ENCODE results near the gene RPS6KA3. TPM values are rescaled to one million over a fixed set of nuclear protein-coding genes. Genes with fewer than 3 reads are reported as not detected.

The RPS6KA3 gene
- total and polyA plus RNA-seq, 9 of the 15 experiments (the other 6 are each of a cell fraction or from before 2014, with no cell fraction given), result 10.9 to 61.9 (median 37.4) TPM

GRCh38 chrX:20135944-20136343 lies 130.8 kb downstream of the RPS6KA3 start:
- CTCF ChIA-PET (ENCODE audit: low intra/inter-chr PET ratio), result no interaction called here
- Histone ChIP-seq H3K9ac (ENCODE audit: insufficient read depth in 1 of 2, low read depth in 2 of 2, low read length in 2 of 2) (no peak overlapping the region), H3K79me2 (ENCODE audit: control insufficient read depth, insufficient read depth, low read length) (peaks cover 52% of the 10 kb centered on the region), H3K9me1 (ENCODE audit: control insufficient read depth, insufficient read depth, low read length) (no peaks in the 10 kb centered on the region), H3K4me3 (no peak overlapping the region), H3K27ac (ENCODE audit: extremely low read depth, low read depth, low read length) (no peak overlapping the region), H3K9me3 (replicated peaks; ENCODE audit: control insufficient read depth, insufficient read depth, low read depth, low read length) (no peaks in the 10 kb centered on the region), H3K36me3 (ENCODE audit: control insufficient read depth, insufficient read depth, low read length) (peaks cover 90% of the 10 kb centered on the region), H3K27me3 (ENCODE audit: control insufficient read depth in 2 of 2, insufficient read depth in 2 of 2, low read length in 2 of 2) (no peaks in the 10 kb centered on the region), H2AFZ (ENCODE audit: low read depth, low read length) (no peak overlapping the region), H3K4me1 (replicated peaks in 1 of 2; ENCODE audit: control insufficient read depth in 2 of 2, insufficient read depth in 2 of 2, low read length in 2 of 2) (peaks cover 0 to 9% of the 10 kb centered on the region in 2 experiments; a peak in 3 of 5 replicates), H4K20me1 (replicated peaks; ENCODE audit: control insufficient read depth, insufficient read depth, low read length) (peaks cover 11% of the 10 kb centered on the region), H3K4me2 (ENCODE audit: insufficient read depth, low read length) (no peak overlapping the region)
- intact Hi-C loops (cut with micrococcal nuclease), result no loop called here
- DNase-seq (ENCODE audit: extremely low read depth in 1 of 4, low spot score in 3 of 4) (no peak), FAIRE-seq (peak; percentile 61), ATAC-seq (no peak)
- in situ Hi-C loops (cut with MboI), result no loop called here
- POLR2A ChIA-PET, result no interaction called here
- TF ChIP-seq XRCC5 (IDR thresholded peaks at IDR 0.05; ENCODE audit: low read depth, low read length) (no peak), ZNF398 (CRISPR knock-in tag; IDR thresholded peaks at IDR 0.05) (no peak), RCOR1 (IDR thresholded peaks at IDR 0.05; ENCODE audit: borderline replicate concordance in 1 of 2, low read depth in 2 of 2, low read length in 2 of 2) (no peak), CUX1 (CRISPR knock-in tag; IDR thresholded peaks at IDR 0.05) (no peak), KAT8 (IDR thresholded peaks at IDR 0.05; ENCODE audit: low read depth) (no peak), TRIM24 (IDR thresholded peaks at IDR 0.05) (no peak), MTA2 (IDR thresholded peaks at IDR 0.05; ENCODE audit: low read depth) (no peak)
- no TSS peak for BruUV-seq (replicated peaks)
- 80% methylated on average over 5 of the region's 5 CpGs for WGBS (ENCODE audit: insufficient coverage, low coverage, missing lambda C conversion rate)
